SK-N-SH (cell line): ENCODE results near the gene MFSD12. TPM values are rescaled to one million over a fixed set of nuclear protein-coding genes. Genes with fewer than 3 reads are reported as not detected.

Source experiments
- CTCF ChIA-PET: fragments of 300-600, 350-600 bp; formaldehyde crosslinking; extraction: SDS; loops from one replicate; lab custom pipeline; 2021; lab: Yijun Ruan, JAX
- POLR2A ChIA-PET: fragments of 350-600 bp; sonication (Branson Sonifier 250); formaldehyde crosslinking; extraction: SDS; loops from one replicate; lab custom pipeline; 2020; ENCODE audit warnings: antibody characterized with exemption, inconsistent platforms; lab: Yijun Ruan, JAX
- DNase-seq: peaks from one replicate; pipeline ENCODE4 v3.0.0; 2012
- H2AFZ ChIP-seq: fragments of 200-600 bp; sonication (generic); 2 replicates; pipeline ENCODE4 v1.8.1; 2016; ENCODE audit warnings: antibody characterized with exemption, mild to moderate bottlenecking, low read depth
- H3F3A ChIP-seq: fragments of 200-600 bp; sonication (generic); replicated peaks from 2 replicates; pipeline ENCODE3; 2016; ENCODE audit warnings: antibody characterized with exemption, mild to moderate bottlenecking; ENCODE audit not compliant: insufficient read depth
- H3K27ac ChIP-seq, 2 experiments: fragments of 200-500 bp in 1 of 2; fragments of 200-600 bp in 1 of 2; sonication (Bioruptor generic) in 1 of 2; sonication (generic), shearing (Covaris generic) in 1 of 2; 2 replicates each; pipeline versions ENCODE4 v1.5.1 to v1.6.1; 2014 to 2016; ENCODE audit warnings: low read depth in 2 of 2, inconsistent platforms in 1 of 2, low read length in 1 of 2, mild to moderate bottlenecking in 1 of 2, mixed read lengths in 1 of 2
- H3K27me3 ChIP-seq: fragments of 200-600 bp; sonication (generic), shearing (Covaris generic); 2 replicates; pipeline ENCODE4 v1.6.1; 2016; ENCODE audit warnings: mixed run types; ENCODE audit not compliant: insufficient read depth
- H3K36me3 ChIP-seq, 2 experiments: fragments of 200-500 bp in 1 of 2; fragments of 200-600 bp in 1 of 2; sonication (Bioruptor generic) in 1 of 2; sonication (generic) in 1 of 2; replicated peaks in 1 of 2; 2 replicates each; pipeline versions ENCODE3 to v1.5.1; 2014 to 2016; ENCODE audit warnings: low read length in 1 of 2, mild to moderate bottlenecking in 1 of 2; ENCODE audit not compliant: insufficient read depth in 2 of 2, control insufficient read depth in 1 of 2
- H3K4me1 ChIP-seq, 2 experiments: fragments of 200-500 bp in 1 of 2; fragments of 200-600 bp in 1 of 2; sonication (Bioruptor generic) in 1 of 2; sonication (generic), shearing (Covaris generic) in 1 of 2; 2 replicates each; pipeline versions ENCODE4 v1.5.1 to v1.6.1; 2014 to 2016; ENCODE audit warnings: low read depth in 1 of 2, low read length in 1 of 2, mixed run types in 1 of 2; ENCODE audit not compliant: insufficient read depth in 2 of 2, control insufficient read depth in 1 of 2
- H3K4me2 ChIP-seq: fragments of 200-600 bp; sonication (generic), shearing (Covaris generic); 2 replicates; pipeline ENCODE4 v1.6.1; 2017; ENCODE audit warnings: mixed run types
- H3K4me3 ChIP-seq, 2 experiments: fragments of 200-500 bp in 1 of 2; fragments of 200-600 bp in 1 of 2; sonication (Bioruptor generic) in 1 of 2; sonication (generic), shearing (Covaris generic) in 1 of 2; 2 replicates each; pipeline versions ENCODE4 v1.5.1 to v1.8.1; 2014 to 2016; ENCODE audit warnings: low read depth in 2 of 2, inconsistent platforms in 1 of 2, low read length in 1 of 2, mild to moderate bottlenecking in 1 of 2, mixed read lengths in 1 of 2, moderate library complexity in 1 of 2
- H3K79me2 ChIP-seq: fragments of 200-600 bp; sonication (generic); 2 replicates; pipeline ENCODE4 v1.8.1; 2017; ENCODE audit warnings: mild to moderate bottlenecking; ENCODE audit not compliant: insufficient read depth
- H3K9ac ChIP-seq: fragments of 200-600 bp; sonication (generic); 2 replicates; pipeline ENCODE4 v1.6.1; 2017; ENCODE audit warnings: mixed run types
- H3K9me2 ChIP-seq: fragments of 200-600 bp; sonication (generic); 2 replicates; pipeline ENCODE4 v1.6.1; 2017; ENCODE audit warnings: mixed run types
- H3K9me3 ChIP-seq: fragments of 200-600 bp; sonication (generic); 2 replicates; pipeline ENCODE4 v1.6.1; 2017; ENCODE audit warnings: mixed run types, mild to moderate bottlenecking, moderate library complexity
- H4K20me1 ChIP-seq: fragments of 200-600 bp; sonication (generic); 2 replicates; pipeline ENCODE4 v1.6.1; 2017; ENCODE audit warnings: mild to moderate bottlenecking, mixed run types; ENCODE audit not compliant: insufficient read depth
- CHD2 ChIP-seq: fragments of 150-350 bp; IDR thresholded peaks from 2 replicates; pipeline ENCODE4 v1.6.1; 2018; ENCODE audit warnings: low read length; ENCODE audit not compliant: partially characterized antibody
- ELF1 ChIP-seq: IDR thresholded peaks from 2 replicates; pipeline ENCODE4 v1.4.0; 2012
- EP300 ChIP-seq, 2 experiments: IDR thresholded peaks; 2 replicates each; pipeline versions ENCODE4 v1.4.0 to v1.6.1; 2012; ENCODE audit warnings: borderline replicate concordance in 1 of 2, low read depth in 1 of 2, low read length in 1 of 2
- FOXJ3 ChIP-seq: sonication (generic); formaldehyde crosslinking; IDR thresholded peaks from 2 replicates; pipeline ENCODE4 v1.5.1; 2020; ENCODE audit warnings: mild to moderate bottlenecking, missing genetic modification reagents
- GATA2 ChIP-seq: sonication (generic); formaldehyde crosslinking; IDR thresholded peaks from 2 replicates; pipeline ENCODE4 v1.5.0; 2020; ENCODE audit warnings: mild to moderate bottlenecking, missing genetic modification reagents
- MEF2A ChIP-seq: IDR thresholded peaks from 2 replicates; pipeline ENCODE4 v1.4.0; 2012; ENCODE audit warnings: low read depth, borderline replicate concordance
- MXI1 ChIP-seq: IDR thresholded peaks from 2 replicates; pipeline ENCODE4 v1.6.1; 2012; ENCODE audit warnings: mild to moderate bottlenecking, low read depth, low read length, improper control_type of control experiment
- NFIC ChIP-seq: IDR thresholded peaks from 2 replicates; pipeline ENCODE4 v1.4.0; 2012; ENCODE audit warnings: borderline replicate concordance
- POLR2AphosphoS5 ChIP-seq: IDR thresholded peaks from 2 replicates; pipeline ENCODE4 v1.6.1; 2012; ENCODE audit warnings: low read depth, low read length
- RAD21 ChIP-seq: IDR thresholded peaks from 2 replicates; pipeline ENCODE4 v1.6.1; 2012; ENCODE audit warnings: mild to moderate bottlenecking, low read length
- RXRA ChIP-seq: IDR thresholded peaks from 2 replicates; pipeline ENCODE4 v1.4.0; 2012; ENCODE audit warnings: low read depth, mild to moderate bottlenecking, borderline replicate concordance
- SIN3A ChIP-seq: IDR thresholded peaks from 2 replicates; pipeline ENCODE4 v1.6.1; 2012; ENCODE audit warnings: low read depth, mild to moderate bottlenecking, low read length, moderate library complexity, borderline replicate concordance
- TCF12 ChIP-seq: IDR thresholded peaks from 2 replicates; pipeline ENCODE4 v1.4.0; 2012
- USF2 ChIP-seq: fragments of 150-350 bp; IDR thresholded peaks from 2 replicates; pipeline ENCODE4 v1.6.1; 2017; ENCODE audit warnings: antibody characterized with exemption, low read length, low read depth, borderline replicate concordance
- YY1 ChIP-seq: IDR thresholded peaks from 2 replicates; pipeline ENCODE4 v1.4.0; 2012; ENCODE audit warnings: low read depth, mild to moderate bottlenecking
- WGBS: methylation state at CpG from one replicate; pipeline ENCODE4 v1.1.6; 2017; ENCODE audit warnings: low lambda C conversion rate; 5-methylcytosine and 5-hydroxymethylcytosine counted together
- polyA plus RNA-seq, 3 experiments: library from polyadenylated mRNA; depleted of rRNA; stranded (reverse); fragments of >200 nt; gene quantifications; 2 replicates each; pipeline ENCODE4 v1.2.3, GENCODE V29; 2012
- TF ChIP-seq, protein P1 (sequence below): IDR thresholded peaks from 2 replicates; pipeline ENCODE4 v1.4.0; 2012; ENCODE audit warnings: low read depth, borderline replicate concordance
- TF ChIP-seq, protein P2 (sequence below): fragments of 150-350 bp; IDR thresholded peaks from 2 replicates; pipeline ENCODE4 v1.6.1; 2016; ENCODE audit warnings: mild to moderate bottlenecking, low read depth, low read length

MFSD12 gene
- polyA plus RNA-seq, 1 of the 3 experiments (the other 2 are of a cell fraction), result 53.3 TPM

DNA sequence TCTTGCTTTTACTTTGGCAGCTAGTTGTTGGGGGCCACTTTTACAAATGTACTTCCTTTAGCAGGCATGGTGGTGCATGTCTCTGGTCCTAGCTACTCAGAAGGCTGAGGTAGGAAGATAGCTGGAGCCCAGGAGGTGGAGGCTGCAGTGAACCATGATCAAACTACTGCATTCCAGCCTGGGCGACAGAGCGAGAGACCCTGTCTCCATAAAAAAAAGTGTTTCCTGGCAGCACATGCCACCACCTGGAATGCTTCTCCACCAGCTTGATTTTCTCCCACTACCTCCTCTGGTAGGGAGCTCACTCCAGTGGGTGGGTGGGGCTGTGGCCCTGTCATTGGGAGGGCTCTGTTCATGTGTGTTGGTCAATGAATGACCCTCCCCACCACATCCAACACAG lies 38.7 kb downstream of the MFSD12 start (continued):
- TF ChIP-seq CHD2 (no peak), TCF12 (no peak)
- TF ChIP-seq, all 33 proteins: peak for 0

- Histone ChIP-seq H3K79me2 (peaks cover 98% of the 10 kb centered on the region), H3K27me3 (no peaks in the 10 kb centered on the region), H3F3A (no peaks in the 10 kb centered on the region), H3K9me3 (no peaks in the 10 kb centered on the region), H3K9me2 (no peaks in the 10 kb centered on the region), H3K4me3 (no peak overlapping the region), H3K36me3 (peaks cover 3 to 11% of the 10 kb centered on the region in 2 experiments), H4K20me1 (peaks cover 92% of the 10 kb centered on the region), H3K27ac (no peak overlapping the region), H3K9ac (no peak overlapping the region), H3K4me1 (peaks cover 0 to 20% of the 10 kb centered on the region in 2 experiments; a peak in 1 of 4 replicates), H2AFZ (no peak overlapping the region), H3K4me2 (no peak overlapping the region)
- 96% methylated on average over 5 of the region's 10 CpGs for WGBS
- no peak for DNase-seq
- ChIA-PET CTCF (interaction anchor here (1.7 kb wide), 1 partner anchor 27 kb away, joined by 9 read pairs; no protein-coding TSS in a partner anchor), POLR2A (no interaction called here)
- TF ChIP-seq FOXJ3 (CRISPR knock-in tag) (no peak), RXRA (no peak), MEF2A (no peak)
These were observed 39.1 kb downstream of the MFSD12 start for GRCh38 chr19:3518255-3518654.

- Histone ChIP-seq H3K4me3 (no peak overlapping the region), H3F3A (no peaks in the 10 kb centered on the region), H3K9me3 (no peaks in the 10 kb centered on the region), H3K36me3 (peaks cover 3 to 9% of the 10 kb centered on the region in 2 experiments), H4K20me1 (peaks cover 96% of the 10 kb centered on the region), H2AFZ (no peak overlapping the region), H3K79me2 (peaks cover 100% of the 10 kb centered on the region), H3K9ac (no peak overlapping the region), H3K9me2 (no peaks in the 10 kb centered on the region), H3K27me3 (no peaks in the 10 kb centered on the region), H3K27ac (no peak overlapping the region), H3K4me1 (peaks cover 0 to 20% of the 10 kb centered on the region in 2 experiments; a peak in 1 of 4 replicates), H3K4me2 (no peak overlapping the region)
- DNase-seq, result no peak
- 97% methylated on average over 2 of the region's 2 CpGs for WGBS
- POLR2A ChIA-PET, result no interaction called here
- CTCF ChIA-PET, result interaction anchor here (1.7 kb wide), 1 partner anchor 28 kb away, joined by 9 read pairs; no protein-coding TSS in a partner anchor
- TF ChIP-seq MXI1 (no peak), YY1 (no peak), USF2 (no peak), GATA2 (CRISPR knock-in tag) (no peak), ELF1 (no peak), CHD2 (no peak), POLR2AphosphoS5 (no peak), NFIC (no peak), RAD21 (no peak), FOXJ3 (CRISPR knock-in tag) (no peak), SIN3A (no peak), EP300 (IDR thresholded peaks at IDR 0.05; ENCODE audit: borderline replicate concordance in 1 of 2, low read depth in 1 of 2, low read length in 1 of 2) (no peak)
- TF ChIP-seq, protein P1, sequence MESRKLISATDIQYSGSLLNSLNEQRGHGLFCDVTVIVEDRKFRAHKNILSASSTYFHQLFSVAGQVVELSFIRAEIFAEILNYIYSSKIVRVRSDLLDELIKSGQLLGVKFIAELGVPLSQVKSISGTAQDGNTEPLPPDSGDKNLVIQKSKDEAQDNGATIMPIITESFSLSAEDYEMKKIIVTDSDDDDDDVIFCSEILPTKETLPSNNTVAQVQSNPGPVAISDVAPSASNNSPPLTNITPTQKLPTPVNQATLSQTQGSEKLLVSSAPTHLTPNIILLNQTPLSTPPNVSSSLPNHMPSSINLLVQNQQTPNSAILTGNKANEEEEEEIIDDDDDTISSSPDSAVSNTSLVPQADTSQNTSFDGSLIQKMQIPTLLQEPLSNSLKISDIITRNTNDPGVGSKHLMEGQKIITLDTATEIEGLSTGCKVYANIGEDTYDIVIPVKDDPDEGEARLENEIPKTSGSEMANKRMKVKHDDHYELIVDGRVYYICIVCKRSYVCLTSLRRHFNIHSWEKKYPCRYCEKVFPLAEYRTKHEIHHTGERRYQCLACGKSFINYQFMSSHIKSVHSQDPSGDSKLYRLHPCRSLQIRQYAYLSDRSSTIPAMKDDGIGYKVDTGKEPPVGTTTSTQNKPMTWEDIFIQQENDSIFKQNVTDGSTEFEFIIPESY, result no peak
- TF ChIP-seq, protein P2, sequence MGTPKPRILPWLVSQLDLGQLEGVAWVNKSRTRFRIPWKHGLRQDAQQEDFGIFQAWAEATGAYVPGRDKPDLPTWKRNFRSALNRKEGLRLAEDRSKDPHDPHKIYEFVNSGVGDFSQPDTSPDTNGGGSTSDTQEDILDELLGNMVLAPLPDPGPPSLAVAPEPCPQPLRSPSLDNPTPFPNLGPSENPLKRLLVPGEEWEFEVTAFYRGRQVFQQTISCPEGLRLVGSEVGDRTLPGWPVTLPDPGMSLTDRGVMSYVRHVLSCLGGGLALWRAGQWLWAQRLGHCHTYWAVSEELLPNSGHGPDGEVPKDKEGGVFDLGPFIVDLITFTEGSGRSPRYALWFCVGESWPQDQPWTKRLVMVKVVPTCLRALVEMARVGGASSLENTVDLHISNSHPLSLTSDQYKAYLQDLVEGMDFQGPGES, result no peak
These were observed 39.7 kb downstream of the MFSD12 start for GRCh38 chr19:3517638-3518037.
